ENCODE results near the gene KNDC1.
"Not testable (repeated sequence)": the region's sequence is repeated elsewhere in the genome, so short reads cannot be mapped to it uniquely, and the experiment has no call there.

The KNDC1 gene

GRCh38 chr10:133127291-133128125 lies 32.5 kb upstream of the KNDC1 start:
- DNase-seq = peak; percentile 19

GRCh38 chr10:133128126-133129070 lies 31.6 kb upstream of the KNDC1 start:
- no peak for DNase-seq

GRCh38 chr10:133129071-133129858 lies 30.8 kb upstream of the KNDC1 start:
- DNase-seq = no peak

GRCh38 chr10:133129859-133130495 lies 30.0 kb upstream of the KNDC1 start:
- no peak for DNase-seq

- no peak for DNase-seq
Observed at GRCh38 chr10:133130602-133131001, 29.4 kb upstream of the KNDC1 start.

GRCh38 chr10:133131053-133131452 lies 29.0 kb upstream of the KNDC1 start:
- DNase-seq = no peak

GRCh38 chr10:133131734-133132472 lies 28.1 kb upstream of the KNDC1 start:
- DNase-seq = no peak

- DNase-seq = no peak
Observed at GRCh38 chr10:133132473-133133291, 27.3 kb upstream of the KNDC1 start.

GRCh38 chr10:133133471-133134231 lies 26.4 kb upstream of the KNDC1 start:
- no peak for DNase-seq

GRCh38 chr10:133134411-133135115 lies 25.5 kb upstream of the KNDC1 start:
- no peak for DNase-seq

- no peak for DNase-seq
Observed at GRCh38 chr10:133135116-133135465, 24.9 kb upstream of the KNDC1 start.

- not testable (repeated sequence) for DNase-seq
Observed at GRCh38 chr10:133137486-133138145, 22.4 kb upstream of the KNDC1 start.

GRCh38 chr10:133139551-133140065 lies 20.4 kb upstream of the KNDC1 start:
- no peak for DNase-seq

- DNase-seq = no peak
Observed at GRCh38 chr10:133140417-133141143, 19.4 kb upstream of the KNDC1 start.

- DNase-seq = no peak
Observed at GRCh38 chr10:133141144-133141957, 18.7 kb upstream of the KNDC1 start.

GRCh38 chr10:133141958-133142340 lies 18.1 kb upstream of the KNDC1 start:
- DNase-seq = no peak
